ENCODE measurements around the gene DEAF1. TPM values are rescaled to one million over a fixed set of nuclear protein-coding genes. Genes with fewer than 3 reads are reported as not detected.
A peak's percentile ranks its signal among the peaks of the same experiment; 100 is the strongest.

Gene DEAF1
- total and polyA plus RNA-seq, 9 of the 15 experiments (the other 6 are each of a cell fraction or from before 2014, with no cell fraction given): 2.0 to 69.1 (median 26.8) TPM

- TF ChIP-seq BHLHE40 (IDR thresholded peaks at IDR 0.05; ENCODE audit: low read length) (no peak), ZNF592 (IDR thresholded peaks at IDR 0.05) (peak; percentile 76; the same call in 1 of the 2 replicates), ILK (tag; IDR thresholded peaks at IDR 0.05; ENCODE audit: borderline replicate concordance, low read depth) (no peak), RBBP5 (IDR thresholded peaks at IDR 0.05; ENCODE audit: borderline replicate concordance, insufficient read depth, low read length, poor library complexity, severe bottlenecking) (peak; percentile 57), RNF2 (IDR thresholded peaks at IDR 0.05) (peak; percentile 72; the same call in 1 of the 2 replicates), ZNF717 (CRISPR knock-in tag; IDR thresholded peaks at IDR 0.05) (no peak), HIVEP1 (CRISPR knock-in tag; IDR thresholded peaks at IDR 0.05) (no peak), CSDE1 (IDR thresholded peaks at IDR 0.05) (no peak), STAT5A (IDR thresholded peaks at IDR 0.05; ENCODE audit: borderline replicate concordance, low read length) (peak; percentile 54), U2AF2 (optimal IDR thresholded peaks at IDR 0.05; ENCODE audit: low read depth, low read length) (no peak), PRPF4 (IDR thresholded peaks at IDR 0.05; ENCODE audit: insufficient read depth, low read depth, low read length, poor library complexity, severe bottlenecking) (no peak)
- TF ChIP-seq, protein P1, sequence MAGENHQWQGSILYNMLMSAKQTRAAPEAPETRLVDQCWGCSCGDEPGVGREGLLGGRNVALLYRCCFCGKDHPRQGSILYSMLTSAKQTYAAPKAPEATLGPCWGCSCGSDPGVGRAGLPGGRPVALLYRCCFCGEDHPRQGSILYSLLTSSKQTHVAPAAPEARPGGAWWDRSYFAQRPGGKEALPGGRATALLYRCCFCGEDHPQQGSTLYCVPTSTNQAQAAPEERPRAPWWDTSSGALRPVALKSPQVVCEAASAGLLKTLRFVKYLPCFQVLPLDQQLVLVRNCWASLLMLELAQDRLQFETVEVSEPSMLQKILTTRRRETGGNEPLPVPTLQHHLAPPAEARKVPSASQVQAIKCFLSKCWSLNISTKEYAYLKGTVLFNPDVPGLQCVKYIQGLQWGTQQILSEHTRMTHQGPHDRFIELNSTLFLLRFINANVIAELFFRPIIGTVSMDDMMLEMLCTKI (IDR thresholded peaks at IDR 0.05; ENCODE audit: partially characterized antibody): no peak
Observed at GRCh38 chr11:690738-691633, 4.0 kb downstream of the DEAF1 start (continued).
